H9 (cell line): ENCODE measurements around the gene NNT. TPM values are rescaled to one million over a fixed set of nuclear protein-coding genes. Genes with fewer than 3 reads are reported as not detected.

Experiments used
- DNase-seq: peaks from one replicate; pipeline ENCODE4 v3.0.0-alpha.2; 2017
- H2AFZ ChIP-seq: one replicate; pipeline ENCODE4 v1.6.1; 2013; ENCODE audit warnings: mild to moderate bottlenecking, low read length, control low read depth, moderate library complexity
- H2AK5ac ChIP-seq: 2 replicates; pipeline ENCODE4 v1.6.1; 2013; ENCODE audit warnings: low read length, control low read depth, mixed read lengths; ENCODE audit not compliant: insufficient read length
- H2BK120ac ChIP-seq: one replicate; pipeline ENCODE4 v1.6.1; 2013; ENCODE audit warnings: low read depth, mild to moderate bottlenecking, low read length, control low read depth, inconsistent platforms; ENCODE audit not compliant: poor library complexity, severe bottlenecking
- H2BK12ac ChIP-seq: 2 replicates; pipeline ENCODE4 v1.6.1; 2013; ENCODE audit warnings: low read length, control low read depth, mixed read lengths, low read depth; ENCODE audit not compliant: insufficient read length
- H2BK15ac ChIP-seq: 2 replicates; pipeline ENCODE4 v1.6.1; 2013; ENCODE audit warnings: low read depth, low read length, control low read depth
- H2BK20ac ChIP-seq: one replicate; pipeline ENCODE4 v1.6.1; 2013; ENCODE audit warnings: low read depth, mild to moderate bottlenecking, low read length, control low read depth, inconsistent platforms; ENCODE audit not compliant: poor library complexity, severe bottlenecking
- H2BK5ac ChIP-seq: 2 replicates; pipeline ENCODE4 v1.6.1; 2013; ENCODE audit warnings: low read length, control low read depth, mixed read lengths; ENCODE audit not compliant: insufficient read length
- H3K14ac ChIP-seq: 2 replicates; pipeline ENCODE4 v1.6.1; 2013; ENCODE audit warnings: low read length, control low read depth; ENCODE audit not compliant: insufficient read depth
- H3K18ac ChIP-seq: 2 replicates; pipeline ENCODE4 v1.6.1; 2013; ENCODE audit warnings: low read depth, mild to moderate bottlenecking, mixed read lengths, low read length, control low read depth; ENCODE audit not compliant: insufficient read length
- H3K23ac ChIP-seq: 2 replicates; pipeline ENCODE4 v1.6.1; 2013; ENCODE audit warnings: low read length, control low read depth, mixed read lengths, low read depth; ENCODE audit not compliant: insufficient read length
- H3K23me2 ChIP-seq: 2 replicates; pipeline ENCODE4 v1.6.1; 2013; ENCODE audit warnings: low read depth, mild to moderate bottlenecking, mixed read lengths, low read length, control low read depth; ENCODE audit not compliant: insufficient read length, poor library complexity, severe bottlenecking
- H3K27ac ChIP-seq: 2 replicates; pipeline ENCODE4 v1.5.1; 2013; ENCODE audit warnings: low read length, control low read depth, mixed read lengths, low read depth; ENCODE audit not compliant: insufficient read length
- H3K27me3 ChIP-seq: 2 replicates; pipeline ENCODE4 v1.6.1; 2013; ENCODE audit warnings: low read length, control low read depth, inconsistent platforms; ENCODE audit not compliant: insufficient read depth
- H3K4ac ChIP-seq: 2 replicates; pipeline ENCODE4 v1.6.1; 2013; ENCODE audit warnings: low read depth, mild to moderate bottlenecking, control low read depth, inconsistent platforms, low read length, moderate library complexity
- H3K4me1 ChIP-seq: 2 replicates; pipeline ENCODE4 v1.6.1; 2013; ENCODE audit warnings: low read length, control low read depth, inconsistent platforms; ENCODE audit not compliant: insufficient read depth
- H3K4me2 ChIP-seq: 2 replicates; pipeline ENCODE4 v1.6.1; 2013; ENCODE audit warnings: low read length, control low read depth, mixed read lengths; ENCODE audit not compliant: insufficient read length, insufficient read depth
- H3K56ac ChIP-seq: 2 replicates; pipeline ENCODE4 v1.6.1; 2013; ENCODE audit warnings: low read depth, mild to moderate bottlenecking, mixed read lengths, low read length, control low read depth; ENCODE audit not compliant: insufficient read length
- H3K79me1 ChIP-seq: 2 replicates; pipeline ENCODE4 v1.6.1; 2013; ENCODE audit warnings: low read depth, mild to moderate bottlenecking, moderate library complexity, low read length, control low read depth, inconsistent platforms; ENCODE audit not compliant: insufficient read depth, poor library complexity, severe bottlenecking
- H3K79me2 ChIP-seq: 2 replicates; pipeline ENCODE4 v1.6.1; 2013; ENCODE audit warnings: low read length, control low read depth, inconsistent platforms; ENCODE audit not compliant: insufficient read depth
- H3K9ac ChIP-seq: 2 replicates; pipeline ENCODE4 v1.6.1; 2013; ENCODE audit warnings: low read length, control low read depth, mixed read lengths; ENCODE audit not compliant: insufficient read length; ENCODE audit errors: extremely low read depth
- H3K9me3 ChIP-seq: one replicate; pipeline ENCODE4 v1.6.1; 2013; ENCODE audit warnings: low read depth, low read length, inconsistent platforms; ENCODE audit not compliant: control insufficient read depth
- H3T11ph ChIP-seq: one replicate; pipeline ENCODE4 v1.6.1; 2013; ENCODE audit warnings: mild to moderate bottlenecking, low read length, control low read depth, inconsistent platforms
- H4K20me1 ChIP-seq: one replicate; pipeline ENCODE4 v1.6.1; 2013; ENCODE audit not compliant: control insufficient read depth, insufficient read length, insufficient read depth
- H4K5ac ChIP-seq: 2 replicates; pipeline ENCODE4 v1.6.1; 2013; ENCODE audit warnings: low read depth, mild to moderate bottlenecking, mixed read lengths, low read length, control low read depth; ENCODE audit not compliant: insufficient read length
- H4K8ac ChIP-seq: replicated peaks from 2 replicates; pipeline ENCODE4 v1.6.1; 2013; ENCODE audit warnings: low read length, control low read depth, mixed read lengths, low read depth; ENCODE audit not compliant: insufficient read length
- H4K91ac ChIP-seq: 2 replicates; pipeline ENCODE4 v1.6.1; 2013; ENCODE audit warnings: low read depth, mild to moderate bottlenecking, moderate library complexity, mixed read lengths, low read length, control low read depth; ENCODE audit not compliant: insufficient read length
- H3K27ac Mint-ChIP-seq, 3 experiments: 2 replicates in 2 of 3; 3 replicates in 1 of 3; pipeline ENCODE4 v1.8.0; 2020 to 2021; ENCODE audit warnings: mixed read lengths in 3 of 3, mild to moderate bottlenecking in 1 of 3, moderate library complexity in 1 of 3
- H3K27me3 Mint-ChIP-seq: 2 replicates; pipeline ENCODE4 v1.8.0; 2021; ENCODE audit warnings: low read depth, mild to moderate bottlenecking, moderate library complexity, mixed read lengths
- H3K36me3 Mint-ChIP-seq, 3 experiments: 2 replicates in 2 of 3; 3 replicates in 1 of 3; pipeline ENCODE4 v1.8.0; 2020 to 2021; ENCODE audit warnings: low read depth in 3 of 3, mixed read lengths in 3 of 3; ENCODE audit not compliant: insufficient read depth in 1 of 3
- H3K4me1 Mint-ChIP-seq, 2 experiments: 2 replicates each; pipeline ENCODE4 v1.8.0; 2020; ENCODE audit warnings: mixed read lengths in 2 of 2
- H3K4me3 Mint-ChIP-seq, 2 experiments: 2 replicates in 1 of 2; 3 replicates in 1 of 2; pipeline ENCODE4 v1.8.0; 2020 to 2021; ENCODE audit warnings: mild to moderate bottlenecking in 2 of 2, mixed read lengths in 2 of 2, moderate library complexity in 1 of 2
- H3K9me3 Mint-ChIP-seq, 2 experiments: 2 replicates in 1 of 2; 3 replicates in 1 of 2; pipeline ENCODE4 v1.8.0; 2020; ENCODE audit warnings: mild to moderate bottlenecking in 2 of 2, mixed read lengths in 2 of 2, moderate library complexity in 1 of 2
- WGBS: extraction: QIAGEN DNeasy Blood & Tissue Kit; methylation state at CpG from one replicate; pipeline ENCODE4 v1.1.7; 2013; ENCODE audit warnings: missing lambda C conversion rate, low lambda C conversion rate, mixed read lengths; ENCODE audit not compliant: insufficient read length; ENCODE audit errors: extremely low coverage; 5-methylcytosine and 5-hydroxymethylcytosine counted together
- total RNA-seq: library from RNA; stranded (reverse); gene quantifications from 2 replicates; pipeline ENCODE4 v1.2.1, GENCODE V29; 2021
- TF ChIP-seq, protein P1 (sequence below): fragments of 200-600 bp; sonication (generic); conservative IDR thresholded peaks from 3 replicates; pipeline ENCODE4 v1.8.0; 2021; ENCODE audit warnings: antibody characterized with exemption, mild to moderate bottlenecking

Gene NNT
- total RNA-seq, 1 experiment from 2014 or later = 27.6 TPM

DNA sequence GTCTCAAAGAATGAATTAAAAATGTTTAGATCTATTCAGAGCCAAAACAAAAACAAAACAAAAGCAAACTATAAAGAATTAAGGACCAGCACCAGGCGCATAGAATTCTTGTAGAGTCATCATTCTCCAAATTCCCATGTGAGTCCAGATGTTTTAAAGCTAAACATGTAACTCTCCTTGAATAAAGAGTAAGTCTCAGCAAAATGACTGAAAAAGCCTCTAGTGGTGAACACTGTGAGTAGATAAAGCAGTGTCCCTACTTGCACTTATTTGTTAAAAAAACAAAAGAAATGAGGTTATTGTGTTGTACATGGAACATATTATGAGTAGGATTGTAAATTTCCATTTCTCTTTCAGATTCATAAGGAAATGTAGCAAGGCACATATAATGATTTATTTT, 44.0 kb downstream of the NNT start:
- Histone ChIP-seq H3K23me2 (no peaks in the 10 kb centered on the region), H4K91ac (no peak overlapping the region), H3K79me1 (no peaks in the 10 kb centered on the region), H3K18ac (no peak overlapping the region), H3K23ac (no peak overlapping the region), H2BK20ac (no peak overlapping the region), H2BK120ac (no peak overlapping the region), H3K79me2 (no peaks in the 10 kb centered on the region), H4K5ac (no peak overlapping the region), H2AFZ (no peak overlapping the region), H4K8ac (no peak overlapping the region), H3K14ac (no peak overlapping the region), H3T11ph (no peak overlapping the region), H3K4ac (no peak overlapping the region), H3K27me3 (no peaks in the 10 kb centered on the region), H2AK5ac (no peak overlapping the region), H2BK15ac (no peak overlapping the region), H2BK12ac (no peak overlapping the region), H3K56ac (no peak overlapping the region), H3K27ac (no peak overlapping the region), H3K4me1 (no peaks in the 10 kb centered on the region), H4K20me1 (no peaks in the 10 kb centered on the region), H2BK5ac (no peak overlapping the region), H3K4me2 (no peak overlapping the region), H3K9ac (no peak overlapping the region), H3K9me3 (no peaks in the 10 kb centered on the region)
- Mint-ChIP-seq H3K9me3 (no peaks in the 10 kb centered on the region), H3K4me3 (no peak overlapping the region), H3K36me3 (peaks cover 0 to 10% (median 0%) of the 10 kb centered on the region in 3 experiments; a peak in 3 of 7 replicates), H3K27ac (no peak overlapping the region), H3K27me3 (no peaks in the 10 kb centered on the region), H3K4me1 (no peaks in the 10 kb centered on the region)
- no peak for DNase-seq
- no CpG with 5 or more reads among the region's 1 CpG for WGBS
- TF ChIP-seq, protein P1, sequence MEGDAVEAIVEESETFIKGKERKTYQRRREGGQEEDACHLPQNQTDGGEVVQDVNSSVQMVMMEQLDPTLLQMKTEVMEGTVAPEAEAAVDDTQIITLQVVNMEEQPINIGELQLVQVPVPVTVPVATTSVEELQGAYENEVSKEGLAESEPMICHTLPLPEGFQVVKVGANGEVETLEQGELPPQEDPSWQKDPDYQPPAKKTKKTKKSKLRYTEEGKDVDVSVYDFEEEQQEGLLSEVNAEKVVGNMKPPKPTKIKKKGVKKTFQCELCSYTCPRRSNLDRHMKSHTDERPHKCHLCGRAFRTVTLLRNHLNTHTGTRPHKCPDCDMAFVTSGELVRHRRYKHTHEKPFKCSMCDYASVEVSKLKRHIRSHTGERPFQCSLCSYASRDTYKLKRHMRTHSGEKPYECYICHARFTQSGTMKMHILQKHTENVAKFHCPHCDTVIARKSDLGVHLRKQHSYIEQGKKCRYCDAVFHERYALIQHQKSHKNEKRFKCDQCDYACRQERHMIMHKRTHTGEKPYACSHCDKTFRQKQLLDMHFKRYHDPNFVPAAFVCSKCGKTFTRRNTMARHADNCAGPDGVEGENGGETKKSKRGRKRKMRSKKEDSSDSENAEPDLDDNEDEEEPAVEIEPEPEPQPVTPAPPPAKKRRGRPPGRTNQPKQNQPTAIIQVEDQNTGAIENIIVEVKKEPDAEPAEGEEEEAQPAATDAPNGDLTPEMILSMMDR = no peak; the same call in 2 of the 3 replicates
